ENCODE results near the gene OR10H1.
"Not testable (repeated sequence)": the region's sequence is repeated elsewhere in the genome, so short reads cannot be mapped to it uniquely, and the experiment has no call there.

Gene OR10H1

GRCh38 chr19:15815306-15815705, at the start of gene OR10H1:
Gene OR10H1 (minus strand): TSS chr19:15815664. CDS start chr19:15808037, 7,627 bp downstream.
- Histone ChIP-seq H3K4me3 (no peak within 1 kb of the TSS), H3K27ac (no peak within 1 kb of the TSS)

- Histone ChIP-seq H3K27ac (no peak overlapping the region), H3K4me3 (no peak overlapping the region)
Observed at GRCh38 chr19:15864824-15865223, 49.4 kb upstream of the OR10H1 start.

DNA sequence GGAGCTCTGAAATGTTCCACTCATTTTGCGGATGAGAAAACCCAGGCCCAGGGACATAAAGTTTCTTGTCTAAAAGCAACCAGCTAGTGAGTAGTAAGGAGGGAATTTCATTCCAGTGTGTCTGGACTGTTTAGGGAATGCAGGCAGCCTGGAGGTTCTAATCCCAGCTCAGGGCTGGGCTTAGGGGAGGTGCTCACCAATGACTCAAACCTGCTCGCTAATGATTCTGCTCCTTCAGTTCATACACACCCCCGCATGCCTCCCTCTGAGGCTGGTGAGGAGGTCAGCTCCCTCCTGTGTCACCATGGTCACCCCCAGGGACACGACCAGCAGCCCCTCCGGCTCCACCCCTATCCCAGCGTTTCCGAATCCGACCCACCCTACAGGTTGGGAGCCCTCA, 47.8 kb upstream of the OR10H1 start:
- no peak overlapping the region for H3K4me3 ChIP-seq

DNA sequence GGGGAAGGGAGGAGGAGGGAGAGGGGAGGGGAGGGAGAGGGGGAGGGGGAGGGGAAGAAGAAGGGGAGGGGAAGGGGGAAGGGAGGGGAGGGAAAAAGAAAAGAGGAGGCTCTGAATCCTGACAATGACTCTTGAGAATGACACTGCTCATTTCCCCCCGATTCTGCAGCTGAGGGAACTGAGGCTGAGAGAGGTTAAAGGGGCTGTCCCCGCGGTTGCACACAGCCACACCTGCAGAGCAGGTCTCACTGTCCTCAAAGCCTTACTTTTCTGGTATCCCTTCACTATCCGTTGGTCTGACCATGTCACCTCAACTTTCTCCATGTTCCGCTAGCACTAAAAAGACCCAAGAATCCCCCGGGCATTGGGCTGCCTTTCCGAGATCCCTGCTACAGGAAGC, 47.0 kb upstream of the OR10H1 start:
- H3K4me3 ChIP-seq, result no peak overlapping the region
- H3K27ac ChIP-seq, result no peak overlapping the region

More for the DNA sequence above, 47.8 kb upstream of the OR10H1 start:
- no peak overlapping the region for H3K27ac ChIP-seq

- Histone ChIP-seq H3K27ac (no peak overlapping the region), H3K4me3 (no peak overlapping the region)
Observed at GRCh38 chr19:15860522-15860921, 45.1 kb upstream of the OR10H1 start.

- no peak overlapping the region for H3K27ac ChIP-seq
- H3K4me3 ChIP-seq, result no peak overlapping the region
Observed at GRCh38 chr19:15859187-15859586, 43.7 kb upstream of the OR10H1 start.

DNA sequence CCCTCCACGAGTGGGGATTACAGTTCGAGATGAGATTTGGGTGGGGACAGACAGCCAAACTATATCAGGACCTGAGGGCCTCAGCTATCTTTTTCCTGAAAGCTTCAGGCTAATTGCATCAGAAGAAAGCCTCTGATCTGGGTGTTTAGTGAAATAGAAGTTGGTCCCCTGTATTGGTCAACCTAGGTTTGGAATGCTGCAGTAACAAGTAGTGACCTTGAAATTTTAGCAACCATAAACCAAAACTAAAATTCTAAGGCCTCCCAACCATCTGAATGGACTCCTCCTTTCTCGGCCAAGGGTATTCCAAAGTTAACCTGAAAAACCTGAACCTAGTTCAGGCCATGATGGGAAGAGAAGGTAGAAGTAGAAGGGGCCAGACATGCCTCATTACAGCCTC, 34.9 kb upstream of the OR10H1 start:
- no peak overlapping the region for H3K27ac ChIP-seq
- no peak overlapping the region for H3K4me3 ChIP-seq

- Histone ChIP-seq H3K4me3 (no peak overlapping the region), H3K27ac (no peak overlapping the region)
Observed at GRCh38 chr19:15846923-15847322, 31.5 kb upstream of the OR10H1 start.

- not testable (repeated sequence) for H3K4me3 ChIP-seq
- peak overlapping the region in 2 of 21 experiments; percentile 37 to 55 for H3K27ac ChIP-seq
Observed at GRCh38 chr19:15843894-15844222, 28.4 kb upstream of the OR10H1 start.

GRCh38 chr19:15843203-15843893, 27.9 kb upstream of the OR10H1 start:
- Histone ChIP-seq H3K27ac (peak overlapping the region in 2 of 21 experiments; percentile 37 to 55), H3K4me3 (no peak overlapping the region)

GRCh38 chr19:15841875-15842569, 26.6 kb upstream of the OR10H1 start:
- no peak overlapping the region for H3K4me3 ChIP-seq
- no peak overlapping the region for H3K27ac ChIP-seq

- H3K27ac ChIP-seq, result no peak overlapping the region
Observed at GRCh38 chr19:15840833-15841232, 25.4 kb upstream of the OR10H1 start.

GRCh38 chr19:15839888-15840287, 24.4 kb upstream of the OR10H1 start:
- H3K27ac ChIP-seq, H3K4me3 ChIP-seq: not testable (repeated sequence)

More at GRCh38 chr19:15840833-15841232, 25.4 kb upstream of the OR10H1 start:
- H3K4me3 ChIP-seq, result no peak overlapping the region

- Histone ChIP-seq H3K4me3 (no peak overlapping the region), H3K27ac (peak overlapping the region in 4 of 21 experiments; percentile 96 to 100 (median 98))
Observed at GRCh38 chr19:15838351-15838750, 22.9 kb upstream of the OR10H1 start.

- Histone ChIP-seq H3K27ac (peak overlapping the region in 18 of 21 experiments; percentile 95 to 100 (median 99)), H3K4me3 (peak overlapping the region; percentile 56 to 91 (median 68))
Observed at GRCh38 chr19:15837221-15837731, 21.8 kb upstream of the OR10H1 start.

GRCh38 chr19:15836330-15837220, 21.1 kb upstream of the OR10H1 start:
- Histone ChIP-seq H3K27ac (peak overlapping the region; percentile 91 to 100 (median 98)), H3K4me3 (peak overlapping the region; percentile 56 to 91 (median 68))

GRCh38 chr19:15835565-15836329, 20.3 kb upstream of the OR10H1 start:
- H3K4me3 ChIP-seq, result peak overlapping the region; percentile 56 to 91 (median 68)

DNA sequence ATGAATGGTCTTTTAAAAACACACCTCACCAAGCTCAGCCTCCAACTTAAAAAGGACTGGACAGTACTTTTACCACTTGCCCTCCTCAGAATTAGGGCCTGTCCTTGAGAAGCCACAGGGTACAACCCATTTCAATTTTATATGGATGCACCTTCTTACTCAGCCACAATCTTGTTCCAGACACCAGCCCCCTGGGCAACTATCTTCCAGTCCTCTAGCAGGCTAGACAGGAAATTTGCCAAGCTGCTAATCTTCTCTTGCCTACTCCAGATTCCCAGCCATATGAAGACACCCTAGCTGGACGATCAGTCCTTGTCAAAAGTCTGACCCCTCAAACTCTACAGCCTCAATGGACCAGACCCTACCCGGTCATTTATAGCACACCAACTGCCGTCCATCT, 18.8 kb upstream of the OR10H1 start:
- H3K4me3 ChIP-seq, H3K27ac ChIP-seq: not testable (repeated sequence)

More at GRCh38 chr19:15835565-15836329, 20.3 kb upstream of the OR10H1 start:
- peak overlapping the region in 20 of 21 experiments; percentile 95 to 100 (median 98) for H3K27ac ChIP-seq

DNA sequence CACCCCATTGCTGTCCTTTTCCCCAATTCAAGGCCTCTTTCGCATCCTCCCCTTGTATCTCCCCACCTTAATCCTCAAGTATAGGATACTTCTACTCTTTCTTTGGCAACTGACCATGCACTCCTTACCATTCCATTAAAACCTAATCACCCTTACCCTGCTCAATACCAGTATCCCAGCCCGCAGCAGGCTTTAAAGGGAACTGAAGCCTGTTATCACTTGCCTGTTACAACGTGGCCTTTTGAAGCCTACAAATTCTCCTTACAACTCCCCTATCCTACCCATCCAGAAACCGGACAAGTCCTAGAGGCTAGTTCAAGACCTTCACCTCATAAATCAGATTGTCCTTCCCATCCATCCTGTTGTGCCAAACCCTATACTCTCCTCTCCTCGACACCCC, 16.2 kb upstream of the OR10H1 start:
- Histone ChIP-seq H3K4me3 (no peak overlapping the region), H3K27ac (no peak overlapping the region)

Measured in skin epidermis (tissue), 12 donors.